HG03025 (cell line): ENCODE data around the gene TMEM26.
"Not testable (repeated sequence)": the region's sequence is repeated elsewhere in the genome, so short reads cannot be mapped to it uniquely, and the experiment has no call there.

Experiments used
- ATAC-seq: cut with Tn5 transposase; IDR thresholded peaks from one replicate; pipeline ENCODE4 v1.9.1; 2021; ENCODE audit warnings: mild to moderate bottlenecking, moderate library complexity; ENCODE audit not compliant: unreplicated experiment, low FRiP score

TMEM26 gene

DNA sequence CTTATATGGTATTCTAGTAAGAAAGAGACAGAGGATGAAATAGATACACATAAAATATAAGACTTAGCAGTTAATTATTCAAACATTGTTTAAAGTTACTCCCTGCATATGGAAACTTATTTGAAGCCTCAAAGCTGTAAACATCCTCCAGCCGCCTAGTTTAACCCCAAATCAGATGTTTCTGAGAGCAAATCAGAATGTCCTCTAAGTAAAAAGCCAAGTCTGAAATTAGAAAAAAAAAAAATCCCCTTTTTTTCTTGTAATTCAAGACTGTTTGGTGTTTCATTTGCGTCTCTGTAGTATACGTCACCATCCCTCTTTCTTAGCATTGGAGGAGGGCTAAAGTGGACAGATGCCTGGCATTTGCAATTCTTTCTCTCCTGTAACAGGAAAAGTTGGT lies 46.4 kb downstream of the TMEM26 start:
- ATAC-seq, result no peak

DNA sequence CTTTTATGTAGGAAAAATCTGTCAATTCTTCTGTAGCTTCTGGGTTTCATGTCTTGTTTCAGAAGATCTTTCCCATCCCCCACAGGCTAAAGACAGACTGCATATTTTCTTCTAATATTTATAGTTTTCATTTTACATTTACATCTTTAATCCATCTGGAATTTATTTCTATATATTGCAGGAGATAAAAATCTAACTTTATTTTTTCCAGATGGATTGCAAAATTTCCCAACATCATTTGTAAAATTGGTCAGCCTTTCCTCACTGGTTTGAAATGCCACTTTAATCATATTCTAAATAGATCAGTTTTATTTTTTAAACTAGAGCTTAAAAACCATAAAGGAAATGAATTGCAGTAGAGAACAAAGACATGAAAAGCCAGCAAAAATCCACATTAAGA lies 46.9 kb downstream of the TMEM26 start:
- no peak for ATAC-seq

DNA sequence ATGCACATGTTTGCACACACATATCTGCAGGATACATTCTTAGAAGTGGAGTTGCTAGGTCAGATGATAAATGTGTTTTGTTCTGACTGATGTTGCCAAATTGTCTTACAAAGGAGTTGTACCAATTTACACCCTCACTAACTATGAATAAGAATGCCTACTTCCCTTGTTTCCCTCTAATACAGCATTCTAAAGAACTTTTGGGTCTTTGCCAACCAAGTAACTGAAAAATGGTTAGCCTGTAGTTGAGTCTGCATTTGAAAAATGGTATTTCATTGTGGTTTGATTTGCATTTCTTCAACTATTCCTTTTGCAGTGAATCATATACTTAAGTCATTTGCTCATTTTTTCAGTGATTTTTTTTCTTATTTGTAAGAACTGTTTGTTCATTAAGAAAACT lies 48.4 kb downstream of the TMEM26 start:
- no peak for ATAC-seq

DNA sequence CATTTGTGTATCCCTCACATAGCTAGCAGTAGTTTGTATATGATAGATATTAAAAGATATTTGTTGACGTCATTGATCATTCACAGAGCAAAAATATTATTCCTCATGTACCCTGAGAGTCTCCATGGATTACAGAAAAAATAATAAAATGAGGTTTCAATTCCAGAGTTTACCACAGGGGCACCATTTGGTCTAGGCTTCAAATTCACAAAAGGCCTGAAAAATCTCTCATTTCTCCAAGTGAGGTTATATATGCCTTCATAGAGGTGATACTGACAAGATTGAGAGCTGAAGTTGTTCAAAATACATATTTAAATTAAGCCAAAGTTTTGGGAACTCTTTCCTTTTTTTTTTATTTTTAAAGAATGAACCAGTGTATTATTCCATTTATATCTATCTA lies 52.7 kb downstream of the TMEM26 start:
- no peak for ATAC-seq

DNA sequence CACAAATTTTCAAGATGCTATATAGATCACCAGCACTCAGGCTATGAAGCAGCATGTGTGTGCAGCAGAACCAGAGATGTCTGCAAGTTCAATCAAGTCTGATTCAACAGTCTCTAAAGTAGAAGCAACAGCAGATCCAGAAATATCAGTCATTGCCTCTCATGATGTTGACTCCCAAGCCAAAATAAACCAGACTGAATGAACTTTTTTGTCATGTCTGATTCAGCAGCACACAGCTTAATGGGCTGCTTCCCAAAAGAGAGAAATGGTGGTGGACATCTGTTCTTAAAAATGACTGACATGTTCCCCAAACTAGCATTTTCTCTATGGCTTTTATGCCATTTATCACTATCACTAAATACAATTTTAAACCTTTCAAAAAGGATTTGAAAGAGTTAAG lies 53.8 kb downstream of the TMEM26 start:
- ATAC-seq, result no peak

DNA sequence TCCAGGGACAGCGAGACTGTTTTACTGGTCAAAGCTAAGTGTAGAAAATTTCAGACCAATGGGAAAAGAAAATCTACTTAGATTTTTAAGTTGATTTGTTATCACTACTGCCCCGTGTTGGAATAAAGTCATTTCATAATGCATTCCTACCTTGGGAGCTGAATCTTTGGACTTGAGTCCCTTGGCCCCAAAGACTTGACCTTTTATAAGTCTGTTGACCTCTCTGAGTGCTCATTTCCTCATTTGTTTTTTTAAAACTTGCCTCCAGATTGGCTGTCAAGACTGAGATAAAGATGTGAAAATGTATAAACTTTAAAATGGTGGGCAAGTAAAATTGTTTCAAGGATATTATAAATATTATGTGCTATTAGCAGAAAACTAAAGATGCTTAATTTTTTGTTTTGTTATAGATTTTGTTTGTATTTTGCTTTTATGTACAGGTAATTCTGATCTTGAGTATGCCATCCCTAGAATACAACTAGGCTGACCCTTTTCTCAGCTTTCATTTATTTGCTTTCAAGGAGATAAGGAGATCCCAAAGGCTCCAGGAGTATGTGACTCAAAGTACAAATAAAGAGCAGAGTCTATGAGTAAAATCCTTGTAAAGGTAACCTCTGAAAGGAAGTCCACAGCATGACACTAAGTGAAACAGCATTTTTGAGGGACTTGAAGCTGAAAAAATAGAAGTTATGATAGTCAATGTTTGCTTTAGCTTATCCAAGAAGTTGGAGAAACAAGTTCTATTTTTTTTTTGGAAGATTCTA lies 54.6 kb downstream of the TMEM26 start:
- no peak for ATAC-seq

DNA sequence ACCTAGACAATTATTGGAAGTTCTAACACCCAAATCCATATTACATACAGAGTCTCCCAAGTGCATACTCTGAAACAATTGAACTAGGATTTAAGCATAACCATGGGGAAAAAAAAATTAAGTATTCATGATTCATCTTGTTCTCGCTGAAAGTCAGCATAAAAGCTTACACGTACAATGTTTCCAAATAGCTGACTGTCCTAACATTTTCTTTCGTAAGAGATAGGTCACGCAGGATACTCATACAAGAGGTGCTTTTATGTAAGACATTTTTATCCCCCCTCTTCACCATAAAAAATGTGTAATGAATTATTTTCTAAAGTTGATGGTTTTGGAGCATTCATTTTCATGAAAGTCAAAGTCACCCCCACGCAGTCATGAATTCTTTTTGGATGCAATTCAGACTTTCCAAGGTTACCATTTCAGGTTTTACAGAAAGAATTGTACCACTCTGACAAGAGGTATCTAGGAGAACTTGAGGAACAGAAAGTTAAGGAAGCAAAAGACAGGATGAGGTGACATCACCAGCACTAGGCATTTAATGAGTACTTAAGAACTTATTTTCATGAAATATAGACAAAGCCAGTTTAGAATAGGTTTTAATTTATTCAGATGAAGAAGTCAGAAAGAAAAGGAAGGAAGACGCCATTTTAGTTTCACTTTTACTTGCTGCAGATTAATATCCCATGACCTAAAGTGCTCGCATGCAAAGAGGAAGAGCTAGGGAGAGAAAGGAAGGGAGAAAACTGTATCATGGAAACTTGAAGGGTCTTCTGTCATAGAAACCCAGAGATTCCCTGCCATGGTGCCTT lies 55.8 kb downstream of the TMEM26 start:
- ATAC-seq, result no peak

DNA sequence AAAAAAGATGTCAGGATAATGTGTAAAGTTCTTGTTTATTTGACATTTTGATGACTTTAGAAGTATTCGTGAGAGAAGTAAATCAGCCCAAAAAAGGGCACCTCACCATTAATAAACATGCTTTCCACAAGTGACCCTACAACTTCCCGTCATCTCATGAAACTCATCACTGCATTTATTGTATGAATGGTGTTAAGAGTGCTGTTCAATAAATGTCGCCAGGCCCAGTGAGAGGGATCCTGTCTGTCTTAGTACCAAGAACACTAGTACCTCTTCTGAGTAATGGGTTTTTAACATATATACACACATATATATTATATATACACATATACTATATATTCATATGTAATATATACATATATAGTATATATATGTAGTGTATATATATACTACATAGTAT lies 61.9 kb downstream of the TMEM26 start:
- no peak for ATAC-seq

DNA sequence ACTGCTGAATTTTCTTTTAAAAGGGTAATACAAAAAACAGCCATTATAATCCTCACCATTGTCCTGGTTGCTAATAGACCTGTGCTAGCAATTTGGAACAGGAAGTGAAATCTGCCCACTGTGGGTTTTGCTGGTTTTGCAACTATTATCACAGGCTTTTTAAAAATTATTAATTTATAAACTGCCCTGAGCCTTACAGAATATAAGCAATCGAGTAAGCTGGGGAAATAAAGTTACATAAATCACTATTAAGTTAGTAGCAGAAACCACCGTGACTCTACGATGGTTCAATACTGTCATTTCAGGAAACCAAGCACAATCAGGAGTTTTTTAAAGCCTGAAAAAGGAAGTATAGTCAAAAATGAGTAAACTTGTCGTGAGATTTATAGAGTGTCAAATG lies 62.3 kb downstream of the TMEM26 start:
- ATAC-seq, result no peak

DNA sequence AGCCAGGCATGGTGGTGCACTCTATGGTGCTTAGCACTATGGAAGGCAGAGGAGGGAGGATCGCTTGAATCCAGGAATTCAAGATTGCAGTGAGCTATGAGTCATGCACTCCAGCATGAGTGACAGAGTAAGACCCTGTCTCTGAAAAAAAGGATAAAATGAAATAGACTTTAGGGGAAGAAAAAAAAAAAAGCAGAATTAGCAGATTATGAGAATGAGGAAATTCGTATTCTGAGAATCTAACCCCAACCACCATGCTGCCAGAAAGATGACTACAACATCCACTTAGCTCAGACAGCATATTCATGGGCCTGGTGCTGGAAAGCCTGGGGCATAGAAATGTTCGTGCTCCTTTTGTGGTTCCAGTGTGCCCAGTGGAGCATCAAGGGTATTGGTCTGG lies 63.3 kb downstream of the TMEM26 start:
- no peak for ATAC-seq

DNA sequence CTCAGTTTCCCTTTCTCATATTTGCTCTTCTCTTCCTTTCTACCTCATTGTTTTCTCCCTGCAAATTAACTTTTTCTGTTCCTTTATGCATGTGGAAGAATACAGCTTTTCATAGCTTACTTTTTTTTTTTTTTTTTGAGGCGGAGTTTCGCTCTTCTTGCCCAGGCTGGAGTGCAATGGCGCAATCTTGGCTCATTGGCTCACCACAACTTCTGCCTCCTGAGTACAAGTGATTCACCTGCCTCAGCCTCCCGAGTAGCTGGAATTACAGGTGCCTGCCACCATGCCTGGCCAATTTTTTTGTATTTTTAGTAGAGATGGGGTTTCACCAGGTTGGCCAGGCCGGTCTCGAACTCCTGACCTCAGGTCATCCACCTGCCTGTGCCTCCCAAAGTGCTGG lies 64.2 kb downstream of the TMEM26 start:
- not testable (repeated sequence) for ATAC-seq

DNA sequence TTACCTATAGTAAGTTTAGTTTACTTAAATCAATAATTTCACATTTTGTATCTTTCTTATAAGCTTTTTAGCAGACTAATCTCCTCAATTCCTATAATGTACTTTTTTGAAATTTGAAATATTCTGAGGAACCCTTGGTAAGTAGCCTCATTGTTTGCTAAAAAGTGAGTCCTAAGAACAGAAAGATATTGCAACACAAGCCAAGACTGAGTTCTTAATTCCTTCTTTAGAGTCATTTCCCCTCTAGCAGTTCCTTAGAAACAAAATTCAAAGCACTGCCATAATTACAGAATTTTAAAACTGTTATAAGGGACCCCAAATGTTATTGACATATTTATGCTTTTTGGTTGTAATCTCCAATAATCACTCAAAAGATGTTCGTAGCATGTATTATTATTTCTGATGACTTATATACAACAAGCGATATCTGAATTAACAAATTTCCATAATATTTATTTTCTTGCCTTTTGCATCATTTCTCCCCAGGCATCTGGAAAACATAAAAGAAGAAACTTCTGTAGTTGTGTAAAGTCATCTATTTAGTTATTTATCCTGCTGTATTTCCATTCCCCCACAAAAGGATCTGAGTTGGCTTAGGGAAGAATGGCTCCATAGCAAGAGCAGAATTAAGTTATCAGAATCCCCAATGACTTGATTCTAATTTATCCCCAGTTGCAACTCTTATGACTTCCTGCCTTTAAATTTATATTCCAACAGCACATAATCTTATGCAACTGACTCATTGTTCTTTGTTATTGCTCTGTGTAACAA lies 67.8 kb downstream of the TMEM26 start:
- no peak for ATAC-seq

DNA sequence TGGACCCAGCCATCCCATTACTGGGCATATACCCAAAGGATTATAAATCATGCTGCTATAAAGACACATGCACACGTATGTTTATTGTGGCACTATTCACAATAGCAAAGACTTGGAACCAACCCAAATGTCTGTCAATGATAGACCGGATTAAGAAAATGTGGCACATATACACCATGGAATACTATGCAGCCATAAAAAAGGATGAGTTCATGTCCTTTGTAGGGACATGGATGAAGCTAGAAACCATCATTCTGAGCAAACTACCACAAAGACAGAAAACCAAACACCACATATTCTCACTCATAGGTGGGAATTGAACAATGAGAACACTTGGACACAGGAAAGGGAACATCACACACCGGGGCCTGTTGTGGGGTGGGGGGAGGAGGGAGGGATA lies 72.0 kb downstream of the TMEM26 start:
- ATAC-seq, result not testable (repeated sequence)

DNA sequence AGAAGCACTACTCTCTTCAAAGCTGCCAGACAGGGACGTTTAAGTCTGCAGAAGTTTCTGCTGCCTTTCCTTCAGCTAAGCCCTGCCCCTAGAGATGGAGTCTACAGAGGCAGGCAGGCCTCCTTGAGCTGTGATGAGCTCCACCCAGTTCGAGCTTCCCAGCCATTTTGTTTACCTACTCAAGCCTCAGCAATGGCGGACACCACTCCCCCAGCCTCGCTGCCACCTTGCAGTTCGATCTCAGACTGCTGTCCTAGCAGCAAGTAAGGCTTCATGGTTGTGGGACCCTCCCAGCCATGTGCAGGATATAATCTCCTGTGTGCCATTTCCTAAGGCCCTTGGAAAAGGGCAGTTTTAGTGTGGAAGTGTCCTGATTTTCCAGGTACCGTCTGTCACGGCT lies 74.3 kb downstream of the TMEM26 start:
- ATAC-seq, result no peak

DNA sequence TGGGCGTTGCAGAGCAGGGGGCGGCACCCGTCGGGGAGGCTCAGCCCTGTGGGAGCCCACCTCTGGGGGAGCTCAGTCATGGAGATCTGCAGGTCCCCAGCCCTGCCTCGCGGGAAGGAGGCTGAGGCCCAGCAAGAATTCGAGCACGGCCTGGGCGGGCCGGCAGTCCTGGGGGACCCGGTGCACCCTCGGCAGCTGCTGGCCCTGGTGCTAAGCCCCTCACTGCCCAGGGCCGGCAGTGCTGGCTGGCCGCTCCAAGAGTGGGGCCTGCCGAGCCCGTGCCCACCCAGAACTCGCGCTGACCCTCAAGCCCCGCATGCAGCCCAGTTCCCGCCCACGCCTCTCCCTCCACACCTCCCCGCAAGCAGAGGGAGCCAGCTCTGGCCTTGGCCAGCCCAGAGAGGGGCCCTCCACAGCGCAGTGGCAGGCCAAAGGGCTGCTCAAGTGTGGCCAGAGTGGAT lies 76.2 kb downstream of the TMEM26 start:
- ATAC-seq, result no peak

DNA sequence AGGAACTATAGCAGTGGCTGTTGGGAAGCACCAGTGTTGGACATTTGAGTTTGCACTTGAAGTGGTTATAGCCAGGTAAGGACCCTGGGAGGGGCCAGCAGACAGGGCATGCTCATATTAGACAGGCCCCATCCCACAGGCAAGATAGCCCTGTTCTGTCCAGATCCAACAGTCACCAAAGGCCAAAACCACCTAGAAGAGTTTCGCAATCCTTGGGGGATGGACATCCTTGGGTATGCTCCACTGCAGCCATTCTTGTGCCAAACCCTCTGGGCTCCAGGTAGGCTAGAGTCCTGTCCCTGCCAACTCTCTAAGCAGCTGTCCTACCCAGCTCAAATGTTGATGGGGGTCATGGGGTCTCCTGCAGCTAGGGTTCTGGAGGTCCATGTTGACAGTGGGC lies 76.8 kb downstream of the TMEM26 start:
- no peak for ATAC-seq

DNA sequence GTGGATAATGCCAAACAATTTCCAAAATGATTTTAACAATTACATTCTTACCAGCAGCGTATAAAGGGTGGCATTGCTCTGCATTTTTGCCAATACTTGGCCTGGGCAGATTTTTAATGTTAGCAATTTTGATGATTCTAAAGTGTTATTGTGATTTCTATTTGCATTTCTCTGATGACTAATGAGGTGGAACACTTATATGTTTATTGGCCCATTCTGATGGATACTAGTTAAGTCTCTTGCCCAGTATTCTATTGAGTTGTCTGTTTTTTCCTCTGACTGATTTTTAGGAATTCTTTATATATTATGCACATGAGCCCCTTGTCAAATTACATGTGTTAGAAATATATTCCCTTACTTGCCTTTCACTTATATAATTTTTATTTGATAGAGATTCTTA lies 86.8 kb downstream of the TMEM26 start:
- ATAC-seq, result no peak

DNA sequence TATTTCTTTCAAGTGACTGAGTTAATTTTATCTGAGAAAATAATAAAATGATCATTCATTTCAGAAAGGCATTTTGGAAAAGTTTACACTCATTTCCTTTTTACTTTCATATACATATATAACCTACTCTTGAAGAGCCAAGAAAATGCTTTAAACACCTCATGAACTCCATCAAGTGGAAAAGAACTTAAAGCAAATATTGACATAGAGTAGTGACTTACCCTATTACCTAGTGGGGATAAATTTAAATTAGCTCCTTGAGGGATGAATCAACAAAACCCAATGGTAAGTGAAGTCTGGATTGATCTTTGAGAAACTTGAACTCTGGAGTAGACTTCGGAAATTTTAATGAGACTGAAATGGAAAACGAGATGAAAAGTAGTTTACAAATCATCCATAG lies 88.6 kb downstream of the TMEM26 start:
- no peak for ATAC-seq

DNA sequence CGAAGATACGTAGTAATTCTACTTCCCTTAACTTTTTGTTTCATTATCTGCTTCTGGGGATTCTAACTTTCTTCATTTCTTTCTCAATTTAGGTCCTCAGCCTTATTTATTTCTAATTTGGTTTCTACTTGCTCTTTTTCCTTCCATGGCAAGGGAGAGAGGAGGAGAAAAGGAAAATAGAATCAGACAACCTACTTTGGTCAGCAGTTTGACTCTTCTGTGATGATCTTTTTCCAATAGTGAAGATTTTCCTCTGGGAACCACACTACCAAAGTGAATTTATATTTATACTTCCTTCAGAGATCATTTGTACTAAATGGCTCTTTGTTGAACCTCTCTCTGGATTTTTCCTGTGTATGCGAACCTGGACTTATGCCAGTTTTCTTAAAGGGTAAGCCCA lies 90.2 kb downstream of the TMEM26 start:
- no peak for ATAC-seq

DNA sequence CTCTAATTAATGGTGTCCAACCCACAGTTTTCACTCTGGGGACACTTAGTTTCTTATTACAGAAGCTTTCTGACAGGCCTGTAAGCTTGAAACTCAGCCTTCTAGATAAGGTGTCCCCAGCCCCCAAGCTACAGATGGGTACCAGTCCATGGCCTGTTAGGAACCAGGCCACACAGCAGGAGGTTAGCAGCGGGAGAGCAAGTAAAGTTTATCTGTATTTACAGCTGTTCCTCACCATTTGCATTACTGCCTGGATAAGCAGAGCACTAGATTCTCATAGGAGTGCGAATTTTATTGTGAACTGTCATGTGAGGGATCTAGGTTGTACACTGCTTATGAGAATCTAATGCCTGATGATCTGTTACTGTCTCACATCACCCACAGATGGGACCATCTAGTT lies 93.7 kb downstream of the TMEM26 start:
- no peak for ATAC-seq

DNA sequence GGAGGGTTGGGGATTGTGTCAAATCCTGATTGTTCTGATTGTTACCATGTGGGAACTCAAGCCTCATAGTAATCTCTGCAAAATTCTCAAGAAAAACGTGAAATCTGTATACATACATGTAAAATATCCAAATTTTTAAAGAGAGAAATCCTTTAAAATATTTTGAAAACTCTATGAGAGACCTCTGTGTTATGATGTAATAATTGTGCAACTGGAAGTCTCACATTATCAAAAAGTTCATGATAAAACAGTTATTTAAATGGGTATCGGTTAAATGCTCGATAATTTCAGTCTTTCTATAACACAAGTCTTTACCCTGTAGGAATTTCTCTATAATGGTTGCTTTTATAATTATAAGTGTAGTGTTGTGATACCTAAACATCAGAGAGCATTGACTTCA lies 95.5 kb downstream of the TMEM26 start:
- no peak for ATAC-seq
